K562 (cell line): ENCODE measurements around the gene SAP30BP. TPM values are rescaled to one million over a fixed set of nuclear protein-coding genes. Genes with fewer than 3 reads are reported as not detected.
A peak's percentile ranks its signal among the peaks of the same experiment; 100 is the strongest.

Experiments used
- ATAC-seq: fragments of 200-7000 bp; cut with Tn5 transposase; 3 replicates; pipeline ENCODE4 v1.9.1; 2020; ENCODE audit warnings: moderate library complexity
- BruUV-seq: library from RNA; stranded (reverse); fragments of 400-500 nt; replicated peaks from 2 replicates; lab custom pipeline; 2021; lab: Mats Ljungman, UMichigan
- CTCF ChIA-PET: fragments of 300-600 bp; formaldehyde crosslinking; extraction: SDS; loops from one replicate; lab custom pipeline; 2021; ENCODE audit warnings: low intra/inter-chr PET ratio; lab: Yijun Ruan, JAX
- POLR2A ChIA-PET: fragments of 300-600, 350-650 bp; sonication (Branson Sonifier 250); formaldehyde crosslinking; extraction: SDS; loops from one replicate; lab custom pipeline; 2021; ENCODE audit warnings: antibody characterized with exemption, inconsistent platforms; lab: Yijun Ruan, JAX
- DNase-seq, 4 experiments: peaks; one replicate each; pipeline versions ENCODE4 v3.0.0 to v3.0.0-alpha.2; 2011 to 2018; ENCODE audit warnings: low spot score in 3 of 4, mixed read lengths in 3 of 4; ENCODE audit errors: extremely low read depth in 1 of 4
- FAIRE-seq: peaks from 2 replicates; lab custom pipeline; 2011; peaks lifted over from hg19 to GRCh38; lab: Jason Lieb, UNC
- H2AFZ ChIP-seq: 2 replicates; pipeline ENCODE4 v1.6.0; 2011; ENCODE audit warnings: low read depth, low read length, control low read depth, inconsistent platforms
- H3K27ac ChIP-seq: fragments of 200-600 bp; 3 replicates; pipeline ENCODE4 v1.8.0; 2011; ENCODE audit warnings: low read depth, mild to moderate bottlenecking, control low read depth, inconsistent platforms, low read length, moderate library complexity, mixed read lengths; ENCODE audit errors: extremely low read depth
- H3K27me3 ChIP-seq, 2 experiments: fragments of 300-600 bp in 1 of 2; 2 replicates in 1 of 2; 3 replicates in 1 of 2; pipeline versions ENCODE4 v1.6.0 to v1.8.0; 2011; ENCODE audit warnings: inconsistent platforms in 2 of 2, low read length in 2 of 2, mild to moderate bottlenecking in 1 of 2, mixed read lengths in 1 of 2, moderate library complexity in 1 of 2; ENCODE audit not compliant: control insufficient read depth in 2 of 2, insufficient read depth in 2 of 2
- H3K36me3 ChIP-seq: fragments of 300-600 bp; 3 replicates; pipeline ENCODE4 v1.8.0; 2011; ENCODE audit warnings: mild to moderate bottlenecking, low read length, inconsistent platforms; ENCODE audit not compliant: control insufficient read depth, insufficient read depth
- H3K4me1 ChIP-seq, 2 experiments: fragments of 200-600 bp in 1 of 2; replicated peaks in 1 of 2; 2 replicates in 1 of 2; 3 replicates in 1 of 2; pipeline versions ENCODE4 v1.5.1 to v1.8.0; 2011; ENCODE audit warnings: inconsistent platforms in 2 of 2, low read length in 2 of 2, mild to moderate bottlenecking in 1 of 2, mixed read lengths in 1 of 2, moderate library complexity in 1 of 2; ENCODE audit not compliant: control insufficient read depth in 2 of 2, insufficient read depth in 2 of 2
- H3K4me2 ChIP-seq: 2 replicates; pipeline ENCODE4 v1.6.1; 2011; ENCODE audit warnings: low read length, control low read depth, inconsistent platforms, mixed read lengths; ENCODE audit not compliant: insufficient read depth
- H3K4me3 ChIP-seq: fragments of 200-600 bp; sonication (generic), shearing (Covaris generic); 2 replicates; pipeline ENCODE4 v1.5.1; 2016; ENCODE audit warnings: control low read depth, inconsistent platforms
- H3K79me2 ChIP-seq: fragments of 200-600 bp; 3 replicates; pipeline ENCODE4 v1.8.0; 2011; ENCODE audit warnings: low read length, inconsistent platforms; ENCODE audit not compliant: control insufficient read depth, insufficient read depth
- H3K9ac ChIP-seq, 2 experiments: 2 replicates each; pipeline versions ENCODE4 v1.6.0 to v1.6.1; 2011; ENCODE audit warnings: low read depth in 2 of 2, low read length in 2 of 2, control low read depth in 1 of 2, inconsistent platforms in 1 of 2, mild to moderate bottlenecking in 1 of 2, mixed read lengths in 1 of 2; ENCODE audit not compliant: insufficient read depth in 1 of 2
- H3K9me1 ChIP-seq: one replicate; pipeline ENCODE4 v1.6.0; 2011; ENCODE audit warnings: inconsistent platforms, mild to moderate bottlenecking, low read length, moderate library complexity; ENCODE audit not compliant: control insufficient read depth, insufficient read depth
- H3K9me3 ChIP-seq: replicated peaks from 2 replicates; pipeline ENCODE4 v1.5.1; 2011; ENCODE audit warnings: low read depth, low read length, inconsistent platforms; ENCODE audit not compliant: control insufficient read depth, insufficient read depth
- H4K20me1 ChIP-seq: replicated peaks from 2 replicates; pipeline ENCODE4 v1.6.1; 2011; ENCODE audit warnings: low read length, inconsistent platforms, mixed read lengths; ENCODE audit not compliant: control insufficient read depth, insufficient read depth
- CTBP1 ChIP-seq: fragments of 450-650 bp; IDR thresholded peaks from 2 replicates; pipeline ENCODE4 v1.6.1; 2016; ENCODE audit warnings: borderline replicate concordance
- HLTF ChIP-seq: fragments of 450-650 bp; IDR thresholded peaks from 2 replicates; pipeline ENCODE4 v1.6.1; 2016
- MYC ChIP-seq, 2 experiments: fragments of 250-450 bp in 1 of 2; sonication (Bioruptor Pico) in 1 of 2; IDR thresholded peaks; 2 replicates each; pipeline versions ENCODE4 v1.5.1 to v1.6.1; 2012 to 2021; ENCODE audit warnings: low read depth in 2 of 2, borderline replicate concordance in 1 of 2, improper control_type of control experiment in 1 of 2, low read length in 1 of 2, mild to moderate bottlenecking in 1 of 2, moderate library complexity in 1 of 2
- NFIC ChIP-seq: fragments of 450-650 bp; IDR thresholded peaks from 2 replicates; pipeline ENCODE4 v1.6.1; 2017; ENCODE audit warnings: mild to moderate bottlenecking, inconsistent platforms
- RBM25 ChIP-seq: fragments of 200-400 bp; formaldehyde crosslinking; IDR thresholded peaks from 2 replicates; pipeline ENCODE4 v1.6.1; 2018; ENCODE audit warnings: low read length, low read depth, moderate library complexity; ENCODE audit not compliant: severe bottlenecking
- SMARCA5 ChIP-seq: fragments of 450-650 bp; IDR thresholded peaks from 2 replicates; pipeline ENCODE4 v1.6.1; 2016
- XRCC4 ChIP-seq: IDR thresholded peaks from one replicate; pipeline ENCODE4 v1.6.1; 2011; ENCODE audit not compliant: insufficient read depth, insufficient read length; ENCODE audit errors: extremely low read depth
- ZBTB7A ChIP-seq: IDR thresholded peaks from 2 replicates; pipeline ENCODE4 v1.6.1; 2011; ENCODE audit warnings: low read depth, mild to moderate bottlenecking, low read length, moderate library complexity, borderline replicate concordance; ENCODE audit not compliant: control insufficient read depth
- ZFX ChIP-seq: sonication (generic); formaldehyde crosslinking; IDR thresholded peaks from 2 replicates; pipeline ENCODE4 v1.8.0; 2022; ENCODE audit warnings: mild to moderate bottlenecking, missing genetic modification reagents, moderate library complexity
- ZNF263 ChIP-seq: sonication (generic); formaldehyde crosslinking; IDR thresholded peaks from 2 replicates; pipeline ENCODE4 v1.8.0; 2022; ENCODE audit warnings: mild to moderate bottlenecking, missing genetic modification reagents, borderline replicate concordance
- WGBS: fragments of 100-300 bp; shearing (Covaris generic); methylation state at CpG from one replicate; pipeline ENCODE4 v1.1.6; 2016; ENCODE audit warnings: low coverage, mixed read lengths; ENCODE audit not compliant: insufficient coverage; ENCODE audit errors: missing lambda C conversion rate; 5-methylcytosine and 5-hydroxymethylcytosine counted together
- in situ Hi-C: fragments of 300-500 bp; cut with MboI; formaldehyde crosslinking; loops from 4 replicates; pipeline ENCODE4 v1.15.0; 2018; ENCODE audit warnings: inconsistent platforms, mixed read lengths
- intact Hi-C: fragments of 100-400 bp; cut with micrococcal nuclease; formaldehyde crosslinking; loops from 2 replicates; pipeline ENCODE4 v1.14.2; 2022
- polyA plus RNA-seq, 8 experiments: library from polyadenylated mRNA; depleted of rRNA in 4 of 8; stranded (reverse) in 5 of 8; unstranded in 3 of 8; fragments of >200 nt; fragmentation: Nextera tagmentation in 2 of 8; fragmentation: Illumina TruSeq in 1 of 8; extraction: Ambion mirVana in 2 of 8; extraction: Trizol in 1 of 8; gene quantifications; 2 replicates each; pipeline versions ENCODE4 v1.2.1 to v1.2.3, GENCODE V29; 2011 to 2014; ENCODE audit warnings: inconsistent platforms in 1 of 8, missing spikeins in 1 of 8
- total RNA-seq, 7 experiments: library from RNA; depleted of rRNA in 6 of 7; stranded (reverse); fragments of >200 nt in 6 of 7; fragmentation: Illumina TruSeq in 2 of 7; extraction: Trizol in 2 of 7; gene quantifications; 2 replicates each; pipeline versions ENCODE4 v1.2.1 to v1.2.3, GENCODE V29; 2011 to 2021; ENCODE audit warnings: low replicate concordance in 1 of 7
- TF ChIP-seq, protein P1 (sequence below), 2 experiments: fragments of 450-650 bp; IDR thresholded peaks; 2 replicates each; pipeline ENCODE4 v1.6.1; 2018; ENCODE audit warnings: mild to moderate bottlenecking in 2 of 2, low read depth in 1 of 2; ENCODE audit not compliant: partially characterized antibody in 2 of 2

Gene SAP30BP
- total and polyA plus RNA-seq, 9 of the 15 experiments (the other 6 are each of a cell fraction or from before 2014, with no cell fraction given): 45.3 to 154 (median 71.7) TPM

DNA sequence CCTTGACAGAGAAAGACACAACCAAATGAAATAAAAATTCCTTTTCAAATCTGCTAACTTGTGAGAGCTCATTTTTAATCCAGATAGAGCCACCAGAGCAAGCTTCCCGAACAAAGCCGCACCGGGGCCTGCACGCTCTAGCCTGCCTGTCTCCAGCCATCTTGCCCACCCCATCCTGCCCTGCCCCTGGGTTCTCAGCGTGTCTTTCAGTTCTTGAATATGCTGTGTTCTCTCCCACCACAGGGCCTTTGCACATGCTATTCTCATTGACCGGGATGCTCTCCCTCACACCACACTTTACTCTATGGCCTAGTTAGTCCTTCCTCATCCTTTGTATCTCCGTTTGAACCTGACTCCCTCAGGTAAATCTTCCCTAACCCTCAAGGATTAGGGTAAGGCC is 19.2 kb upstream of the SAP30BP start:
- FAIRE-seq (no peak), DNase-seq (no peak), ATAC-seq (no peak)
- Histone ChIP-seq H3K4me3 (no peak overlapping the region), H4K20me1 (peaks cover 5% of the 10 kb centered on the region), H2AFZ (no peak overlapping the region), H3K9me1 (peaks cover 3% of the 10 kb centered on the region), H3K4me1 (peaks cover 2 to 13% of the 10 kb centered on the region in 2 experiments; a peak in 4 of 5 replicates), H3K4me2 (no peak overlapping the region), H3K36me3 (peaks cover 31% of the 10 kb centered on the region), H3K9me3 (no peaks in the 10 kb centered on the region), H3K27me3 (no peaks in the 10 kb centered on the region), H3K9ac (no peak overlapping the region), H3K27ac (no peak overlapping the region), H3K79me2 (no peaks in the 10 kb centered on the region)
- in situ Hi-C loops: no loop called here
- 83% methylated on average over 7 of the region's 7 CpGs for WGBS
- intact Hi-C loops: no loop called here
- POLR2A ChIA-PET: no interaction called here
- BruUV-seq: no TSS peak
- TF ChIP-seq RBM25: peak; percentile 58
- no peak for TF ChIP-seq CTBP1
- CTCF ChIA-PET: no interaction called here

DNA sequence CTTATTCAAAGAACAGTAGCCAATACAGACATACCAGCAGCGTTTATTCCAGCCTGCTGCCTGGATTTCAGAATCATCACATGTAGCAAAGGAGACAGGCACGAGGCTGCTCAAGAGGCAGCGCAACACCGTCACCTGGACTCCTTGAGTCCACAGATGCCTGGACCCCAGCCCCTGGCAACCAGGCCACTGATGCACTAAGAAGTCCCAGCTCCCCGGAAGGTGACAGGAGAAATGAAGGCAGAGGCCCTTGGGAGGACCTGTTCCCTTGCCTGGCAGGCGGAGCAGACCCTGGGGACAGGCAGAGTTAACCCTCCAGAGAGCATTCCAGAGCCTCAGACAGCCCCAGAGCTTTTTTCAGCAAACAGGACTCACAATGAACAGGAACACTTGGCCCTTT is 17.5 kb upstream of the SAP30BP start:
- in situ Hi-C loops: no loop called here
- H3K36me3 ChIP-seq: peaks cover 41% of the 10 kb centered on the region
- TF ChIP-seq ZBTB7A (no peak), NFIC (no peak), XRCC4 (no peak), ZFX (CRISPR knock-in tag) (no peak), MYC (IDR thresholded peaks at IDR 0.05; ENCODE audit: low read depth, low read length) (no peak), MYC (CRISPR knock-in tag; IDR thresholded peaks at IDR 0.05; ENCODE audit: borderline replicate concordance, low read depth) (no peak), ZNF263 (no peak), SMARCA5 (no peak), HLTF (no peak)
- TF ChIP-seq, protein P1, sequence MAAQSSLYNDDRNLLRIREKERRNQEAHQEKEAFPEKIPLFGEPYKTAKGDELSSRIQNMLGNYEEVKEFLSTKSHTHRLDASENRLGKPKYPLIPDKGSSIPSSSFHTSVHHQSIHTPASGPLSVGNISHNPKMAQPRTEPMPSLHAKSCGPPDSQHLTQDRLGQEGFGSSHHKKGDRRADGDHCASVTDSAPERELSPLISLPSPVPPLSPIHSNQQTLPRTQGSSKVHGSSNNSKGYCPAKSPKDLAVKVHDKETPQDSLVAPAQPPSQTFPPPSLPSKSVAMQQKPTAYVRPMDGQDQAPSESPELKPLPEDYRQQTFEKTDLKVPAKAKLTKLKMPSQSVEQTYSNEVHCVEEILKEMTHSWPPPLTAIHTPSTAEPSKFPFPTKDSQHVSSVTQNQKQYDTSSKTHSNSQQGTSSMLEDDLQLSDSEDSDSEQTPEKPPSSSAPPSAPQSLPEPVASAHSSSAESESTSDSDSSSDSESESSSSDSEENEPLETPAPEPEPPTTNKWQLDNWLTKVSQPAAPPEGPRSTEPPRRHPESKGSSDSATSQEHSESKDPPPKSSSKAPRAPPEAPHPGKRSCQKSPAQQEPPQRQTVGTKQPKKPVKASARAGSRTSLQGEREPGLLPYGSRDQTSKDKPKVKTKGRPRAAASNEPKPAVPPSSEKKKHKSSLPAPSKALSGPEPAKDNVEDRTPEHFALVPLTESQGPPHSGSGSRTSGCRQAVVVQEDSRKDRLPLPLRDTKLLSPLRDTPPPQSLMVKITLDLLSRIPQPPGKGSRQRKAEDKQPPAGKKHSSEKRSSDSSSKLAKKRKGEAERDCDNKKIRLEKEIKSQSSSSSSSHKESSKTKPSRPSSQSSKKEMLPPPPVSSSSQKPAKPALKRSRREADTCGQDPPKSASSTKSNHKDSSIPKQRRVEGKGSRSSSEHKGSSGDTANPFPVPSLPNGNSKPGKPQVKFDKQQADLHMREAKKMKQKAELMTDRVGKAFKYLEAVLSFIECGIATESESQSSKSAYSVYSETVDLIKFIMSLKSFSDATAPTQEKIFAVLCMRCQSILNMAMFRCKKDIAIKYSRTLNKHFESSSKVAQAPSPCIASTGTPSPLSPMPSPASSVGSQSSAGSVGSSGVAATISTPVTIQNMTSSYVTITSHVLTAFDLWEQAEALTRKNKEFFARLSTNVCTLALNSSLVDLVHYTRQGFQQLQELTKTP (IDR thresholded peaks at IDR 0.05; ENCODE audit: low read depth in 1 of 2, partially characterized antibody in 2 of 2): no peak

More for the DNA sequence above, 17.5 kb upstream of the SAP30BP start:
- no peak for FAIRE-seq
- Histone ChIP-seq H3K27ac (no peak overlapping the region), H4K20me1 (peaks cover 6% of the 10 kb centered on the region), H3K9ac (peak overlapping the region in 1 of 2 experiments; percentile 59; a peak in 1 of 4 replicates), H2AFZ (no peak overlapping the region), H3K79me2 (no peaks in the 10 kb centered on the region), H3K9me3 (no peaks in the 10 kb centered on the region), H3K4me3 (no peak overlapping the region), H3K27me3 (no peaks in the 10 kb centered on the region), H3K9me1 (peaks cover 3% of the 10 kb centered on the region), H3K4me1 (peaks cover 0 to 4% of the 10 kb centered on the region in 2 experiments; a peak in 2 of 5 replicates), H3K4me2 (no peak overlapping the region)
- no peak for ATAC-seq
- BruUV-seq: no TSS peak
- POLR2A ChIA-PET: interaction anchor here (0.6 to 2.4 kb wide), 5 partner anchors 9 to 74 kb away, joined by 3 to 11 read pairs (median 3); partner anchors contain the start of genes RECQL5 and SAP30BP
- intact Hi-C loops: no loop called here
- WGBS: 90% methylated on average over 6 of the region's 6 CpGs
- CTCF ChIA-PET: no interaction called here
- no peak for DNase-seq
